NCI-H510A (cell line): ENCODE measurements around the gene CLIC1.
"Not testable (repeated sequence)": the region's sequence is repeated elsewhere in the genome, so short reads cannot be mapped to it uniquely, and the experiment has no call there.

Experiments
- DNase-seq: peaks from one replicate; lab custom pipeline; 2025; lab: John Stamatoyannopoulos, UW

Gene CLIC1

DNA sequence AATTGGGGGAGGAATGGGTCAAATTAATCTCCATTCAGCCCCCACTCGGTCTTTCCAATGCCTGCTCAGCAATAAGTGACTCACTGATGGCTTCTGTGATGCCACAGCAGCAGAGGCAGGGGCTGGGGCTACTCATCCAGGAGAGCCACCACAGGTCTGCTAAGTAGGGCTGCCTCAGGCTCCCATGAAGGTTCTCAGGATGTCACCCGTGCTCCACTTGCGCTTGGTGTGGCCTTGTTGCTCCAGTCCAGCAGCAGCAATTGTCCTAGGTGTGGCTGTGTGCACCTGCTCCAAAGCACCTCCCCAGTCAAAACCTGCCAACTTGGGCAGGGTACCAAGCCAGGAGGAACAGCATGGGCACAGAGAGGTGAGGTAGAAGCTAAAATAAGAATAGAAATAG, 14.2 kb downstream of the CLIC1 start:
- DNase-seq = no peak

- DNase-seq = no peak
Measured at GRCh38 chr6:31721351-31722020, 14.8 kb downstream of the CLIC1 start, which contains the start of gene LY6G6C. LY6G6C (minus strand) TSS chr6:31721746; CDS start chr6:31721679, 67 bp downstream.

DNA sequence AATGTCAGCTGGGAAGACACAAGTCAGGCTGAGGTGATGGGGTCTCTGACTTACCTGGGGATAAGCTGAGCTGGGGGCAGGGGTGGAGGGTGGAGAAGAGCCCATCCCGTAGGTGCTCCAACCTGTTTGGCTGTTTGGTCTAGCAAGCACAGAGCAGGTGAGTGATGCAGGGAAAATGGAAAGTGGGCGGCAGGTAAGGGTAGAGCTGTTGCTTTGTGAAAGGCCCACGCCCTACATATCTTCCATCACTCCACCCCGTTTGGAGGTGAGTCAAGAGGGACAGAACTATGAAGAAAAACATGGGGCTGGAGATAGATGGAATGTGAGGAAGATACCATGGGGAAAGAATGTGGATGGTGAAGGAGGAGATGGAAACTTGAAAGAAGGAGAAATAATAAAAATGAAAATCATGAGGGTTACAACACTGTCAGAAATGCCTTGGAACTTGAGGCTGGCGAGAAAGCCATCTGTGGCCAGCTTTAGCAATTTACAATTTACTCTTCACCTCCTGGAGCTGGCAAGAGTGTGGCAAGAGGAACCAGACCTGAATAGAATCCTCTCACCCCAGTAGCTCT, 16.0 kb downstream of the CLIC1 start:
- DNase-seq = no peak

DNA sequence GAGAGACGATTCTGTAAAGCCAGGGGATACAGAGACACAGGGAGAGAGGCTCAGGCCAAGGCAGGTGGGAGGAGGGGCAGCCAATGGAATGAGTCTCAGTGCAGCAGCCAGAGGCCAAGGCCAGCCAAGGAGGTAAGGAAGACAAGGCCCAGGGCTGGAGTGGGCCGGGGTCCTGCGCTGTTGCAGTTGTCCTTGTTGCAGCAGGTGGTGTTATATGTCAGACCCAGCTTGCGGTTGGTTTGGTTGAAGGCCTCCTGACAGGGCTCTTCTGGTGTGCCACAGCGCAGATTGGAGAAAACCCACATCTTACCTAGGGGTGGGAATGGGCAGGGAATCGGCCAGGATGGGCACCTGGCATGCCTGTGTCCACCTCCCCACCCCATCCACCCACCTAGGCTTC, 17.3 kb downstream of the CLIC1 start:
- no peak for DNase-seq

DNA sequence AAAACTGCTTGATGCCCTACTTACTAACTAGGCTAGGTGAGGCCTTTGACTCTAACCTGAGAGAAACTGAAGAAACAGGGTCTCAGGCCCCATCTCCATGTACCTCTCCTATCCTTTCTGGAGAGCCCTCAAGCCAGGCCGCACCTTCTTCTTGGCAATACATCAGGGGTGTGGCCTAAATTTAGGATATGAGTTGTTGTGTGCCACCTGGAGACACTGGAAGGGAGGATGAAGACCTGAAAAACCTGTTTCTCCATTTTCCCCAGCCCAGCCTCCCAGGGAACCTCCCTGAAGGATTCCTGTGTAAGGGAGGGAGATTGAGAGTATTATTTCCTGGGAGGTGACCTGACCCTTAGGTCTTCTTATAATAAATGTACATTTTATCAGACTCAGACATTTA, 18.1 kb downstream of the CLIC1 start:
- DNase-seq = peak; percentile 94

GRCh38 chr6:31717499-31718222, 18.7 kb downstream of the CLIC1 start:
- no peak for DNase-seq

- no peak for DNase-seq
Measured at GRCh38 chr6:31715022-31715958, 21.0 kb downstream of the CLIC1 start, which contains the start of gene LY6G6D. LY6G6D (plus strand) TSS chr6:31715348; CDS start chr6:31715356, 8 bp downstream.

DNA sequence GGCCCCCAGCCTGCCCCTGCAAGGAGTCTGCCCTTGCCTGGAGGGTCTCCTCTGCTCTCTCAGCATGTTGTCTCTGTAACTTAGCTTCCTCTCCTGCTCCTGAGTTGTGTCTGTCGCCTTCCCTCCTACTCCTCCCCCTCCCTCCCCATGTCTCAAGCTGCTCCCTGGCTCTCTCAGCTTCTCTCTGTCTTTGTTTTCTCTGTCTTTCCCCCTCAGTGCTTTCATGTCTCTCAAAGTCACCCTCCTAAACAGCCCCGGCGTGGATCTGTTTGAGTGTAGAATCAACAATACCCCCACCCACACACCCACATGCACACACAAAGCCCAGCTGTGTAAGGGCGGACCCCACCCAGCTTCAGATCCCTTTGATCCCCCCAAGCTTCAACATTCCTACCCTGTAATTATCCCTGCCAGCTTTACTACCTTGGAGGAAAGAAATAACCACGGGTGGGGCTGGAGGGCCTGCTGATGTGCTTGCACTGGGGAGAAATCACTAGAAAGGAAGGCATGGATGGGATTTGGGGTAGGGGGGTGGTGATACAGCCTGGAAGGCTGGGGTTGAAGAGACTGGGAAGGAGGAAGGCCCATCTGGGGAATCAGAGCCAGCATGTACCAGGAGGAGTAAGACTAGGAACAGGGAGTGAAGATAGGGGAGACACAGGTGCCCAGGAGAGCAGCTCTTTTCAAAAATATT, 22.2 kb downstream of the CLIC1 start:
- DNase-seq = no peak

DNA sequence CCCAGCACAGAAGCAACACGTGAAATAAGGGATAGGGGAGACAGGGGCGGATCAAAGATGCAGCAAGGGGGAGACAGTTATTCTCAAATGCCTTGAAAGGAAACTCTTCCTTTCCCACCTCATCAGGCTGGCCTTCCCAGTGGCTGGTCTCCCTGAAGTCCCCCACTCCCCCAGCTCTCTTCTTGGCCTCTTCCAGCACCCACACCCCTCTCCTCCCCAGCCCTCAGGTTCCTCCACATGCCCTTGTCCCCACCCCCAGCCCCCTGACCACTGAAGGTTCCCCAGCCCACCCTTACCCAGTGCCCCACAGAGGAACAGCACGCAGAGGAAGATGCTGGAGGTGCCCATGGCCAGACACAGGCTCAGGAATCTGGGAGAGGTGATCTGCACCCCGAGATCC, 22.9 kb downstream of the CLIC1 start:
- no peak for DNase-seq

- no peak for DNase-seq
Measured at GRCh38 chr6:31712296-31712695, 24.0 kb downstream of the CLIC1 start.

DNA sequence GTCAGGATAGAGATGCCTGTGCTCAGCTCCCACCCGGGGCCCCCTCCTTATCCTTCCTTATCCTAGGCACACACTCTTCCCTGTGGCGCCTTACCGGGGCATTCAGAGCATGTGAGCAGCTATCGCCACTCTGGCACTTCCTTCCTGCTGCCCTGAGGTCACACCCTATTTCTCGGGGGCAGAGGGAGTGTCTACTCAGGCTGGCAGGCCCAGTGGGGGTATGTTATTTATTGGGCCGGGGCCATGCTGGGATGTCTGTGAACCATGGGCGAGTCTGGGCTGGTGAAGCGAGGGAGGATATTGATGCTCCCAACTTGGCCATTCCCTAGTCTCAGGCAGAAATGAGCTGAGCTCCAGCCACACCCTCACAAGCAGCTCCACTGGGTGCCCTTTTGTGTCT, 25.1 kb downstream of the CLIC1 start:
- no peak for DNase-seq

DNA sequence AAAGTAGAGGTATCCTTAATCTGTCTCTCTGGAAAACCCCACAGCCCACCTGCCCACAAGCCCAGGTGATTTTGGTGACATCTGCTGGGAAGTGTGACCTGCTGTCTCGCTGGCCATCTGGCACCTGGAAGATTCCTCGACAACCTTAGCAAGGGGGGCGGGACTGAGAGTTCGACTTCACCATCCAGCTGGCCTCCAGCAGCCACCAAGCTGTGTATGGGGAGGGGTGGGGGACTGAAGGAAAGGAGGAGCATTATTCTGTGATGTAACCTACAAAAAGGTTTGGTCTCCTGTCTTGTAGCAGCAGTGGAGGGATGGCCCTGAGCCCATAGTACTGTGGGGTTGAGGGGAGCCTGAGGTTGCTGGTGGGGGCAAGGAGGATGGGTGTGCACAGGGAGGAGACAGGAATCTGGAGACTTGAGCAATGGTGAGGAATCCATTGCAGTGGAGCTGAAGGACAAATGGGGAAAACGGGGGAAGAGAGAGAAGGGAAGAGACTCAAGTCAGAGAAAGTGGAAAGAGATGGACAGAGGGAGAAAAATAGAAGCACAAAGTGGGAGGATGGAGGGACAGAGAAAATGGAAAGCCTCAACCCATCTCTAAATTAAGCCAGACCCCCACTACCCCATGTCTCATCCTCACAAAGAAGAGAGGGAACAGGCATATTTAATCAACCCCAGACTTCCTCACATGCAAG, 25.7 kb downstream of the CLIC1 start:
- no peak for DNase-seq

GRCh38 chr6:31709157-31709556, 27.2 kb downstream of the CLIC1 start:
- DNase-seq = not testable (repeated sequence)

- no peak for DNase-seq
Measured at GRCh38 chr6:31708224-31708623, 28.1 kb downstream of the CLIC1 start.

DNA sequence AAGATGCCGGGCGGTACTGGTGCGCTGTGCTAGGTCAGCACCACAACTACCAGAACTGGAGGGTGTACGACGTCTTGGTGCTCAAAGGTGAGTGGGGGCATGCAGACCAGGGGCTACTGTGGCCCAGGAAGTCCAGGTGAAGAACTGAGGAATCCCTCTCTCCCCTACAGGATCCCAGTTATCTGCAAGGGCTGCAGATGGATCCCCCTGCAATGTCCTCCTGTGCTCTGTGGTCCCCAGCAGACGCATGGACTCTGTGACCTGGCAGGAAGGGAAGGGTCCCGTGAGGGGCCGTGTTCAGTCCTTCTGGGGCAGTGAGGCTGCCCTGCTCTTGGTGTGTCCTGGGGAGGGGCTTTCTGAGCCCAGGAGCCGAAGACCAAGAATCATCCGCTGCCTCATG, 28.6 kb downstream of the CLIC1 start:
- no peak for DNase-seq

DNA sequence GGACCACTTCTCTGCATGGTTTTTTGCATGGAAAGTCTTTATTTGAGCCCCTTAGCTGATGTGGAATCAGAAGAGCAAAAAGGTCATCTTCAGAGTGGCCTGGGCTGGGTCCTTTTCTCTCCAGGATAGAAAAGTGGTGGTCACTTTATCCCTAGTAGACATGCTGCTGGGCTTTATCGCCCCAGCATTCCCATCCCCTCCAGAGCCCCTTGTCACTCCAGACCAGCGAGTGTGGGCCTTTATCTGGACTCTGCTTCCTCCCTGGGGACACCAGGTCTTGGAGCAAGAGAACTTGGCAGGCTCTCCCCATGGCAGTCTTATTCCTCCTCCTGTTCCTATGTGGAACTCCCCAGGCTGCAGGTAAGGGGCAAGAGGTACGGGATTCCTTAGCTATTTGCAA, 29.7 kb downstream of the CLIC1 start, which contains the start of gene LY6G6F:
Gene LY6G6F (plus strand): TSS at position 268 of the 400 bp plus-strand sequence. CDS start 41 bp downstream, at position 309.
- DNase-seq = no peak

- DNase-seq = no peak
Measured at GRCh38 chr6:31705931-31706330, 30.4 kb downstream of the CLIC1 start.

- DNase-seq = peak; percentile 99
Measured at GRCh38 chr6:31702819-31703716, 33.3 kb downstream of the CLIC1 start, which contains the start of gene ABHD16A. ABHD16A (minus strand) TSS chr6:31703324; CDS start chr6:31703281, 43 bp downstream.

DNA sequence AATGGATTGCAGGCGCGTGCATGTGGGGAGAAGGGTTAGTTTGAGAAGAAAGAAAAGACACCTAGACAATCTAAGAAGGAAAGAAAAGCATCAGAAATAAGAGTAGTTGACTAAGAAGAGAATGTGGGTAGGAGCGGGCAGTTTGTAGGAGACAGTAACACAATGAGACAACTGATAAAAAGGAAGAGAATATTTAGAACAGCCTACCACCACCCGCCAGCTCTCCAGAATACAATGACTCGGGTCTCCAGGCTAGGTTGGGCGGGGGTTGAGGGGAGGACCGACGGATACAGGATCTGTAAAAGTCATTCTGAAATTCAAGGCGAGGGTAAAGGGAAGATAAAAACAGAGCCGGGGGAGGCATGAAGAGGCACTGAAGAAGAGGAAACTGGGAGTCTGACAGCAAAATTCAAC, 33.9 kb downstream of the CLIC1 start:
- no peak for DNase-seq
